HepG2 (cell line): ENCODE data around the gene SLC9A4.

Experiments
- KDM3A ChIP-seq: IDR thresholded peaks from 2 replicates; pipeline ENCODE4 v1.6.1; 2018; ENCODE audit warnings: low read depth, missing compliant biosample characterization
- NR2F6 ChIP-seq, 2 experiments: IDR thresholded peaks; 2 replicates each; pipeline ENCODE4 v1.6.1; 2016; ENCODE audit warnings: antibody characterized with exemption in 1 of 2, mild to moderate bottlenecking in 1 of 2

DNA sequence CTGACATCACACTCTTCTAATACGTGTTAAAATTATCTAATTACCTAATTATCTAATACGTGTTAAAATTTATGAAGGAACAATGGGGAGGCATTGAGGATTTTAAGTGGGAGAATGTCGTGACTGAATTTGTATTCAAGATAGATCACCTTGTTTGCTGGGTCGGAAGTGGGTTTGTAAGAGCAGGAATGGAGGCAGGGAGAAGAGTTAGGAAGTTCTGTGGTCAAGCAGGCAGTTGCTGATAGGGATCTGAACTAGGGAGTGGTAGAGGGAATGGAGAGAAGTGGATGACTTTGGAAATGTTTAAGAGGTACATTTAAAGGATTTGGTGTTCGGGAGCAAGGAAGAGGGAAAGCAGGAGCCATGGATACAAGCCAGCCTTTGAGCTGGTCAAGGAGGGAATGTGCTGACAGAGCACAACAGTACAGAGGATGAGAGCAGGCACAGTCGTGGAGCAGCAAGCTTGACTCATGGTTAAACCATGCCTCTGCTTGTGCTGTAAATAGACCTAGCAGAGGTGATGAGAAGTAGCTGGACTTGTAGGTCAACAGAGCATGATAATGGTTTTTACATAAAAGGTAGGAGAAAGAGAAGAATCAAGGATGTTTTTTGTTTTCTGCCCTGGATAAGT, 33.8 kb upstream of the SLC9A4 start:
- TF ChIP-seq NR2F6 (IDR thresholded peaks at IDR 0.05) (no peak), NR2F6 (CRISPR knock-in tag; IDR thresholded peaks at IDR 0.05) (no peak), KDM3A (CRISPR knock-in tag) (no peak)
